ENCODE results near the gene LSM2.
A peak's percentile ranks its signal among the peaks of the same experiment; 100 is the strongest.
"Not testable (repeated sequence)": the region's sequence is repeated elsewhere in the genome, so short reads cannot be mapped to it uniquely, and the experiment has no call there.

LSM2 gene

GRCh38 chr6:31806470-31807272 is at the start of gene LSM2:
Gene LSM2 (minus strand): TSS chr6:31806966. CDS start chr6:31806757, 209 bp downstream.
- H3K27ac Mint-ChIP-seq: peak within 1 kb of the TSS; percentile 97
- ATAC-seq (peak; percentile 98), DNase-seq (ENCODE audit: low spot score in 2 of 2) (peak; percentile 95 to 98)
- H3K4me3 Mint-ChIP-seq: peak within 1 kb of the TSS; percentile 93
- H3K4me1 Mint-ChIP-seq: peaks cover 29% of the 10 kb centered on the region
- peaks cover 58% of the 10 kb centered on the region for H3K36me3 Mint-ChIP-seq
- no peaks in the 10 kb centered on the region for H3K9me3 Mint-ChIP-seq

- not testable (repeated sequence) for ATAC-seq; H3K4me3 Mint-ChIP-seq; H3K27ac Mint-ChIP-seq; H3K9me3 Mint-ChIP-seq; DNase-seq (ENCODE audit: low spot score in 2 of 2); H3K4me1 Mint-ChIP-seq; H3K36me3 Mint-ChIP-seq
Observed at GRCh38 chr6:31851980-31852718, 45.4 kb upstream of the LSM2 start.

DNA sequence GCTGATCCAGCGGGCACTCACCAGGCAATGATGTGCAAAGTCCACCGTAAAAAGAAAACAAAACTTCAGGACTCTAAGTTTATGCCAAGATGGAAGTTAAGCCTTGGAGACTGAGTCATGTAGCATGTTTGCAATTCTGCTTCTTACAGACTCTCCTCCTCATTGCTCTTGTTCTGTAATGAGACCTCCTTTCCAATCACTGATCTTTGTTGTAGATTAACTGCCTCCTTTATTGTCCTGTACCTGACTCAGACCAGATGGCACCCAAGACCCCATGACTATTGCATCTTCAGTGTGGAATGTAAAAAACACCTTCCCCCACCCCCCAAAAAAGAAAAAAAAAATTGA is 44.7 kb upstream of the LSM2 start:
- no peaks in the 10 kb centered on the region for H3K4me1 Mint-ChIP-seq
- no peak for ATAC-seq

DNA sequence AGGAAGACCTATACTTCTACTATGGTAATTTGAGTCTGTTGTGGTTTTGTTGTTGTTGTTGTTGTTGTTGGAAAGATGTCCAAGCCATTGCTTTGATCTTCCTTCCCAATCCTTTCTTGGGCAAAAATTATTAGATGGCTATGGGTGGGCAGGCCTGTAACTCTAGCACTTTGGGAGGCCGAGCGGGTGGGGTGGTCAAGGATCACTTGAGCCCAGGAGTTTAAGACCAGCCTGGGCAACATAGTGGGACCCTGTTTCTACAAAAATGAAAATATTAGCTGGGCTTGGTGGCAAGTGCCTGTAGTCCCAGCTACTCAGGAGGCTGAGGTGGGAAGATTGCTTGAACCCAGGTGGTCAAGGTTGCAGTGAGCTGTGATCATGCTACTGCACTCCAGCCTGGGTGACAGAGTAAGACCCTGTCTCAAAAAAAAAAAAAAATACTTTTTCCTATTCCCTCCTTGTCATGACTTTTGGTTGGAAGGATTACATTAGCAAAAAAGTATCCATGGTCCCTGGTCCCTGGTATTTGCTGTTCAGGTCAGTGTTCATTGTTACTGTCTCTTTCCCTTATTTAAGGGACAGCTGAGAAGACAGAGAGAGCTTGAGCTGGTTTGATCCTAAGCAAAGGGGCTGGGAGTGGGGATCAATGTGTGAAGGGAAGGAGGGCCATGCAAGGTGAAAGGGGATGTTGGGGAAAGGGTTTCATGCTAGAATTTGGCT is 44.2 kb upstream of the LSM2 start:
- ATAC-seq (no peak), DNase-seq (ENCODE audit: low spot score in 2 of 2) (no peak)
- no peaks in the 10 kb centered on the region for H3K9me3 Mint-ChIP-seq
- no peaks in the 10 kb centered on the region for H3K4me1 Mint-ChIP-seq
- H3K4me3 Mint-ChIP-seq: no peak overlapping the region
- H3K36me3 Mint-ChIP-seq: peaks cover 5% of the 10 kb centered on the region
- no peak overlapping the region for H3K27ac Mint-ChIP-seq

More for the DNA sequence above, 44.7 kb upstream of the LSM2 start:
- DNase-seq (ENCODE audit: low spot score in 2 of 2): no peak
- no peaks in the 10 kb centered on the region for H3K9me3 Mint-ChIP-seq
- H3K4me3 Mint-ChIP-seq: no peak overlapping the region
- H3K27ac Mint-ChIP-seq: no peak overlapping the region
- peaks cover 4% of the 10 kb centered on the region for H3K36me3 Mint-ChIP-seq

DNA sequence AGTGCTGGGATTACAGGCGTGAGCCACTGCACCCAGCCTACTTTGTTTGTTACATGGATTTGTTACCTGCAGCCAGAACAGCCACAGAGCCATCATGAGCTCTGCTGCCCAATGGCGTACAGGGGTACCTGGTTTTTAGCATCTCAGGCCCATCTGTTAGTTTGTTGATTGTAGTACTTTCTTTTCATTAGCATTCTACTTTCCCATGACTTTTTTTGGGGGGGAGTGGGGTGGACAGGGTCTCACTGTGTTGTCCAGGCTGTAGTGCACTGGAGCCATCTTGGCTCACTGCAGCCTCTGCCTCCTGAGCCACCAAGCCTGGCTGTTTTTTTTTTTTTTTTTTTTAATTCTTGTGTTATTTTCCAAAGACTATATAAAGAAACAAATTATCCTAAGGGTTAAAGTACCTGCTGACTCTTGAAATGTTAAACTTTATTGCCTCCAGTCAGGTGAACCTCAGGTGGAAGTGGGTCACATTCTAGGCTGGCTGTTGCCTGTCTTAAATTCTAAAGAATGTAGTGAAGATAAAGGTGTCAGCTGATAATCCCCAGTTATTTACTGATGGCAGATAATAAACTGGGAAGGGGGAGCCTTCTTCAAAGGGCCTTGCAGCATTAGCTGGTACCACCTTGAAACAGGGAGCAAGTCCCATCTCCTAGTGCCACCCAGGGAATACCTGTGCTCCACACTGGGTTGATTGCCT is 40.7 kb upstream of the LSM2 start:
- no peak overlapping the region for H3K4me3 Mint-ChIP-seq
- ATAC-seq: no peak
- H3K36me3 Mint-ChIP-seq: peaks cover 33% of the 10 kb centered on the region
- H3K4me1 Mint-ChIP-seq: no peaks in the 10 kb centered on the region
- no peaks in the 10 kb centered on the region for H3K9me3 Mint-ChIP-seq
- H3K27ac Mint-ChIP-seq: no peak overlapping the region
- DNase-seq (ENCODE audit: low spot score in 2 of 2): no peak

DNA sequence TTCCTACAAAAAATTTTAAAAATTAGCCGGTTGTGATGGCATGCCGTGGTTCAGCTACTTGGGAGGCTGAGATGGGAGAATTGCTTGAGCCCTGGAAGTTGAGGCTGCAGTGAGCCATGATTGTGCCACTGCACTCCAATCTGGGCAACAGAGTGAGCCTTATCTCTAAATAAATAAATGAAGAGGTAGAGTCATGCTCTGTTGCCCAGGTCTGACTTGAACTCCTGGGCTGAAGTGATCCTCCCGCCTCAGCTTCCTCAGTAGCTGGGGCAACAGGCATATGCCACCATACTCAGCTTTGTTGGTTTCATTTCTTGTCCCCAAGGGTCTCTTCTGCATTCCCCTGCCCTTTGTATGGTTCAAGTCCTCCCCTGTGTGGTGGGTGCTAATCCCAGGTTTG is 37.7 kb upstream of the LSM2 start:
- Mint-ChIP-seq H3K27ac (no peak overlapping the region), H3K4me3 (no peak overlapping the region), H3K36me3 (peaks cover 62% of the 10 kb centered on the region), H3K4me1 (peaks cover under 1% of the 10 kb centered on the region), H3K9me3 (no peaks in the 10 kb centered on the region)
- DNase-seq (ENCODE audit: low spot score in 2 of 2) (no peak), ATAC-seq (no peak)

DNA sequence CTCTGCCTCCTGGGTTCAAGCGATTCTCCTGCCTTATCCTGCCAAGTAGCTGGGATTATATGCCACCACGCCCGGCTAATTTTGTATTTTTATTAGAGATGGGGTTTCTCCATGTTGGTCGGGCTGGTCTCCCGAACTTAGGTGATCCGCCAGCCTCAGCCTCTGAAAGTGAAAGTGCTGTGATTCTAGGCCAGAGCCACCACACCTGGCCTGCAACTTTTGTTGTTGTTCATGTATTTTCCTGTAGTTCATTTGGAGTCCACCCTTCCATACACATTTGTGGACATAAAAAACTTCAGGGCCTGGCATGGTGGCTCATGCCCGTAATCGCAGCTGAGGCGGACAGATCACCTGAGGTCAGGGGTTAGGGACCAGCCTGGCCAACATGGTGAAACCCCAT is 35.3 kb upstream of the LSM2 start:
- Mint-ChIP-seq H3K36me3 (peaks cover 87% of the 10 kb centered on the region), H3K9me3 (no peaks in the 10 kb centered on the region), H3K4me1 (peaks cover 16% of the 10 kb centered on the region), H3K4me3 (no peak overlapping the region), H3K27ac (peak overlapping the region; percentile 54)
- DNase-seq (ENCODE audit: low spot score in 2 of 2) (no peak), ATAC-seq (no peak)

DNA sequence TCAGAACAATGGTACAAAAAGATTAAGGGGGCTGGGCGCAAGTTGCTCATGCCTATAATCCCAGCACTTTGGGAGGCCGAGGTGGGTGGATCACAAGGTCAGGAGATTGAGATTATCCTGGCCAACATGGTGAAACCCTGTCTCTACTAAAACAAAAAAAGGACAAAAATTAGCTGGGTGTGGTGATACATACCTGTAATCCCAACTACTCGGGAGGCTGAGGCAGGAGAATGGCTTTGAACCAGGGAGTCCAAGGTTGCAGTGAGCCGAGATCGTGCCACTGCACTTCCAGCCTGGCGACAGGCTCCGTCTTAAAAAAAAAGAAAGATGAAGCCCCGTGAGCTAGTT is 33.0 kb upstream of the LSM2 start:
- not testable (repeated sequence) for H3K4me3 Mint-ChIP-seq, H3K27ac Mint-ChIP-seq
- H3K4me1 Mint-ChIP-seq: peaks cover 35% of the 10 kb centered on the region

GRCh38 chr6:31838968-31839367 is 32.2 kb upstream of the LSM2 start:
- Mint-ChIP-seq H3K9me3 (no peaks in the 10 kb centered on the region), H3K36me3 (peaks cover 95% of the 10 kb centered on the region), H3K27ac (no peak overlapping the region), H3K4me1 (peaks cover 35% of the 10 kb centered on the region), H3K4me3 (peak overlapping the region; percentile 95)
- DNase-seq (ENCODE audit: low spot score in 2 of 2): no peak
- ATAC-seq: no peak

More for the DNA sequence above, 33.0 kb upstream of the LSM2 start:
- DNase-seq (ENCODE audit: low spot score in 2 of 2); H3K9me3 Mint-ChIP-seq; ATAC-seq: not testable (repeated sequence)
- peaks cover 95% of the 10 kb centered on the region for H3K36me3 Mint-ChIP-seq

GRCh38 chr6:31838114-31838553 is 31.4 kb upstream of the LSM2 start:
- H3K9me3 Mint-ChIP-seq; DNase-seq (ENCODE audit: low spot score in 2 of 2); ATAC-seq: not testable (repeated sequence)
- Mint-ChIP-seq H3K4me3 (peak overlapping the region; percentile 95), H3K27ac (peak overlapping the region; percentile 99), H3K4me1 (peaks cover 35% of the 10 kb centered on the region), H3K36me3 (peaks cover 92% of the 10 kb centered on the region)

GRCh38 chr6:31837369-31838113 is 30.8 kb upstream of the LSM2 start:
- Mint-ChIP-seq H3K27ac (peak overlapping the region; percentile 99), H3K4me3 (peak overlapping the region; percentile 95), H3K9me3 (no peaks in the 10 kb centered on the region), H3K36me3 (peaks cover 86% of the 10 kb centered on the region), H3K4me1 (peaks cover 35% of the 10 kb centered on the region)
- DNase-seq (ENCODE audit: low spot score in 2 of 2) (no peak), ATAC-seq (no peak)

DNA sequence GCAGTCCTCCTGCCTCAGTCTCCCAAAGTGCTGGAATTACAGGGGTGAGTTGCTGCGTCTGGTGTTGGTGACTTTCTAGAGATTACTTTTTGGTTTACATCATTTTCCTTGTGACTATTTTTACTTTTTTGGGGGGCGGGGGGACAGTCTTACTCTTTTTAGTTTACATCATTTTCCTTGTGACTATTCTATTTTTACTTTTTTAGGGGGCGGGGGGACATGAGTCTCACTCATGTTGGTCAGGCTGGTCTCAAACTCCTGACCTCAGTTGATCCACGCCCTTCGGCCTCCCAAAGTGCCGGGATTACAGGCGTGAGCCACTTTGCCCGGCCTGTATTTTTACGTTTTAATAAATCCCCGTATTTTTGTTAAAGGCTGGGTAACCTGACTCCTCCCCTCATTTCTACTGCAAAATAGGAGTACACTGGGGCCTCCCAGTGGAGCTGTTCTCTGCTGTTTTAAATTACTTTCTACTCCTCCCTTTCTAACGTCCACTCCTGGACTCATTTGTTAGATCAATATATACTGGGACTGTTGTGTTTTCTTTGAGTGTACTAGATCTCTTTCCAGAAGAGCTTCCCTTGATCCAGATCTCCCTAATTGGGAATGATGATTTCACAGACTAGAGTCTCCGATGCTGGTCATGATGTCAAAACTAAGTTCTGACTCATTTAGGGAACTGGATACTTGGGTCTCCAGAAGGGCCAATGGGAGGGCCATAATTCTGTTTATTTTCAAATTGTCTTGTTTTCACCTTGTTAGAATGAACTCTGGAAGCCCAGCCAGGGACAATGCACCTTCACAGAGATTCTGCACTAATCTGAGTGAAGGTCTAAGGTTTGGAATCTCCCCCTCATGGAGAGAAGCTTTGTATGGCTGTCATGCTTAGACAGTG is 30.0 kb upstream of the LSM2 start:
- peaks cover 35% of the 10 kb centered on the region for H3K4me1 Mint-ChIP-seq

DNA sequence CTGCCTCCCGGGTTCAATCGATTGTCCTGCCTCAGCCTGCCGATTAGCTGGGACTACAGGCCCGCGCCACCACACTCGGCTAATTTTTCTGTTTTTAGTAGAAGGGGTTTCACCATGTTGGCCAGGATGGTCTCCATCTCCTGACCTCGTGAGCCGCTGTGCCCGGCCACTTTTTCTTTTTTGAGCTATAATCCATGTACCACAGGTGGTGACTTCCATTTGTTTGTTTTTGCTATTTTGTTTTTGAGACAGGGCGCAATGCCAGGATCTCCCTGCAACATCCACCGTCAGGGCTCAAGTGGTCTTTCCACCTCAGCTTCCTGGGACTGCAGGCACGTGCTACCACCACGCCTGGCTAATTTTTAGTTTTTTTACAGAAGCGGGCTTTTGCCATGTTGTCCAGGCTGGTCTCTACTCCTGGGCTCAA is 29.3 kb upstream of the LSM2 start:
- ATAC-seq (no peak), DNase-seq (ENCODE audit: low spot score in 2 of 2) (no peak)
- H3K27ac Mint-ChIP-seq: peak overlapping the region; percentile 99
- peaks cover 78% of the 10 kb centered on the region for H3K36me3 Mint-ChIP-seq
- H3K4me1 Mint-ChIP-seq: peaks cover 35% of the 10 kb centered on the region
- H3K9me3 Mint-ChIP-seq: no peaks in the 10 kb centered on the region
- peak overlapping the region; percentile 95 for H3K4me3 Mint-ChIP-seq

More for the DNA sequence above, 30.0 kb upstream of the LSM2 start:
- H3K4me3 Mint-ChIP-seq: peak overlapping the region; percentile 95
- peak overlapping the region; percentile 99 for H3K27ac Mint-ChIP-seq
- no peak for DNase-seq (ENCODE audit: low spot score in 2 of 2)
- H3K36me3 Mint-ChIP-seq: peaks cover 78% of the 10 kb centered on the region
- H3K9me3 Mint-ChIP-seq: no peaks in the 10 kb centered on the region
- no peak for ATAC-seq

Measured in stimulated activated effector memory CD8-positive, alpha-beta T cell treated with anti-CD3 and anti-CD28 coated beads, Interleukin-12 subunit alpha, Interleukin-12 subunit beta, amount 100 ng/mL, for 72 hours (primary cell).